IPS-18a (cell line): ENCODE data around the gene CSTF3.
"Not testable (repeated sequence)": the region's sequence is repeated elsewhere in the genome, so short reads cannot be mapped to it uniquely, and the experiment has no call there.

ENCODE experiments used
- H3K27ac ChIP-seq: one replicate; pipeline ENCODE4 v1.5.1; 2013; ENCODE audit warnings: low read length
- H3K27me3 ChIP-seq: one replicate; pipeline ENCODE4 v1.6.1; 2013; ENCODE audit warnings: mild to moderate bottlenecking, low read length; ENCODE audit not compliant: control insufficient read depth, insufficient read depth
- H3K36me3 ChIP-seq: one replicate; pipeline ENCODE4 v1.6.1; 2013; ENCODE audit warnings: low read depth, low read length; ENCODE audit not compliant: control insufficient read depth
- H3K4me1 ChIP-seq: one replicate; pipeline ENCODE4 v1.6.1; 2013; ENCODE audit warnings: low read depth, low read length; ENCODE audit not compliant: control insufficient read depth
- H3K4me3 ChIP-seq: one replicate; pipeline ENCODE4 v1.5.1; 2013; ENCODE audit warnings: low read length
- H3K9ac ChIP-seq: one replicate; pipeline ENCODE4 v1.6.1; 2013; ENCODE audit warnings: mild to moderate bottlenecking, low read length, moderate library complexity
- H3K9me3 ChIP-seq: one replicate; pipeline ENCODE4 v1.6.1; 2013; ENCODE audit warnings: low read depth, low read length; ENCODE audit not compliant: control insufficient read depth

Gene CSTF3

GRCh38 chr11:33052231-33052630, 109.0 kb downstream of the CSTF3 start:
- Histone ChIP-seq H3K9me3 (no peaks in the 10 kb centered on the region), H3K27ac (no peak overlapping the region), H3K27me3 (no peaks in the 10 kb centered on the region), H3K9ac (no peak overlapping the region), H3K36me3 (peaks cover 12% of the 10 kb centered on the region), H3K4me1 (peaks cover 3% of the 10 kb centered on the region), H3K4me3 (no peak overlapping the region)

GRCh38 chr11:33049565-33050408, 111.5 kb downstream of the CSTF3 start:
- H3K27me3 ChIP-seq, H3K9me3 ChIP-seq, H3K27ac ChIP-seq, H3K4me3 ChIP-seq, H3K9ac ChIP-seq, H3K4me1 ChIP-seq: not testable (repeated sequence)
- H3K36me3 ChIP-seq, result peaks cover 15% of the 10 kb centered on the region

- H3K27ac ChIP-seq, H3K9me3 ChIP-seq, H3K27me3 ChIP-seq, H3K4me3 ChIP-seq, H3K4me1 ChIP-seq, H3K9ac ChIP-seq: not testable (repeated sequence)
- peaks cover 25% of the 10 kb centered on the region for H3K36me3 ChIP-seq
These were observed 112.6 kb downstream of the CSTF3 start for GRCh38 chr11:33048701-33049100.

GRCh38 chr11:33045551-33046255, 115.6 kb downstream of the CSTF3 start:
- H3K36me3 ChIP-seq, result peaks cover 27% of the 10 kb centered on the region
- no peaks in the 10 kb centered on the region for H3K9me3 ChIP-seq
- no peak overlapping the region for H3K9ac ChIP-seq
- H3K4me1 ChIP-seq, result peaks cover 6% of the 10 kb centered on the region
- H3K27ac ChIP-seq, result no peak overlapping the region
- H3K4me3 ChIP-seq, result no peak overlapping the region
- no peaks in the 10 kb centered on the region for H3K27me3 ChIP-seq

GRCh38 chr11:33044285-33044756, 117.0 kb downstream of the CSTF3 start:
- Histone ChIP-seq H3K4me1 (peaks cover 10% of the 10 kb centered on the region), H3K36me3 (peaks cover 27% of the 10 kb centered on the region), H3K27me3 (no peaks in the 10 kb centered on the region), H3K27ac (no peak overlapping the region), H3K4me3 (no peak overlapping the region), H3K9me3 (no peaks in the 10 kb centered on the region), H3K9ac (no peak overlapping the region)

GRCh38 chr11:33043221-33043830, 118.0 kb downstream of the CSTF3 start:
- no peak overlapping the region for H3K27ac ChIP-seq
- peaks cover 10% of the 10 kb centered on the region for H3K4me1 ChIP-seq

GRCh38 chr11:33040862-33041453, 120.3 kb downstream of the CSTF3 start:
- H3K27me3 ChIP-seq, result no peaks in the 10 kb centered on the region
- H3K27ac ChIP-seq, result no peak overlapping the region
- peaks cover 14% of the 10 kb centered on the region for H3K36me3 ChIP-seq
- H3K9me3 ChIP-seq, result no peaks in the 10 kb centered on the region
- no peak overlapping the region for H3K4me3 ChIP-seq
- H3K4me1 ChIP-seq, result peaks cover 10% of the 10 kb centered on the region
- H3K9ac ChIP-seq, result no peak overlapping the region

More at GRCh38 chr11:33043221-33043830, 118.0 kb downstream of the CSTF3 start:
- H3K9me3 ChIP-seq, result no peaks in the 10 kb centered on the region
- H3K27me3 ChIP-seq, result no peaks in the 10 kb centered on the region
- no peak overlapping the region for H3K4me3 ChIP-seq
- no peak overlapping the region for H3K9ac ChIP-seq
- peaks cover 26% of the 10 kb centered on the region for H3K36me3 ChIP-seq

GRCh38 chr11:33040033-33040861, 121.0 kb downstream of the CSTF3 start:
- Histone ChIP-seq H3K4me1 (peaks cover 10% of the 10 kb centered on the region), H3K9ac (peak overlapping the region; percentile 88), H3K27ac (no peak overlapping the region), H3K27me3 (no peaks in the 10 kb centered on the region), H3K36me3 (peaks cover 14% of the 10 kb centered on the region), H3K4me3 (peak overlapping the region; percentile 87), H3K9me3 (no peaks in the 10 kb centered on the region)

- H3K27ac ChIP-seq, result peak within 1 kb of the TSS; percentile 64
- H3K9me3 ChIP-seq, result no peaks in the 10 kb centered on the region
- H3K4me1 ChIP-seq, result peaks cover 10% of the 10 kb centered on the region
These were observed 121.8 kb downstream of the CSTF3 start, which contains the start of gene TCP11L1 for GRCh38 chr11:33039274-33040032. TCP11L1 (plus strand) TSS chr11:33039572; CDS start chr11:33043774, 4,202 bp downstream.

GRCh38 chr11:33035011-33035410, 126.3 kb downstream of the CSTF3 start:
- Histone ChIP-seq H3K9me3 (no peaks in the 10 kb centered on the region), H3K36me3 (no peaks in the 10 kb centered on the region), H3K4me1 (no peaks in the 10 kb centered on the region), H3K4me3 (no peak overlapping the region), H3K27me3 (no peaks in the 10 kb centered on the region), H3K9ac (no peak overlapping the region), H3K27ac (no peak overlapping the region)

More at GRCh38 chr11:33039274-33040032, 121.8 kb downstream of the CSTF3 start, which contains the start of gene TCP11L1:
- no peaks in the 10 kb centered on the region for H3K27me3 ChIP-seq
- H3K4me3 ChIP-seq, result peak within 1 kb of the TSS; percentile 87
- H3K9ac ChIP-seq, result peak within 1 kb of the TSS; percentile 88
- peaks cover 9% of the 10 kb centered on the region for H3K36me3 ChIP-seq
